Muscle of arm (tissue), 12 donors: ENCODE measurements around the gene FNTB. TPM values are rescaled to one million over a fixed set of nuclear protein-coding genes. Genes with fewer than 3 reads are reported as not detected.

ENCODE experiments used
- DNase-seq: peaks from one replicate; pipeline ENCODE4 v3.0.0-alpha.2; 2013
- polyA plus RNA-seq, 12 donors: library from polyadenylated mRNA; unstranded; fragments of 120-200 nt; gene quantifications; one replicate each; pipeline ENCODE4 v1.2.1, GENCODE V29; 2013; ENCODE audit not compliant: insufficient read length in 12 of 12

The FNTB gene
- polyA plus RNA-seq, 12 donors: 17.9 to 31.8 (median 22.3) TPM; not detected in 1

DNA sequence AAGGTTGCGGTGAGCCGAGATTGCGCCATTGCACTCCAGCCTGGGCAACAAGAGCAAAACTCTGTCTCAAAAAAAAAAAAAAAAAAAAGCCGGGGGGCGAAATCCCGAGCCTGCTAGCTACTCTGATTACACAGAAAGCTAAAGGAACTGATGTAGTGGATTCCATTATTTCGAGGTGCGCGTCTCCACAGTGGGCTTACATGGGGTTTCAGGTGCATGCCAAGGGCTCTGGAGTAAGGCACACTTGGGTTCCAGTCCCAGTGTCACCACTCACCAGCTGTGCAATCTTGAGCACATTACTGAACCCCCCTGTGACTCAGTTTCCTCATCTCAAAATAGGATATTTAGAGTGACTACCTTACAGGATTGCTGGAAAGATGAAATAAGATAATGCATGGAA is 12.9 kb upstream of the FNTB start:
- DNase-seq: no peak

DNA sequence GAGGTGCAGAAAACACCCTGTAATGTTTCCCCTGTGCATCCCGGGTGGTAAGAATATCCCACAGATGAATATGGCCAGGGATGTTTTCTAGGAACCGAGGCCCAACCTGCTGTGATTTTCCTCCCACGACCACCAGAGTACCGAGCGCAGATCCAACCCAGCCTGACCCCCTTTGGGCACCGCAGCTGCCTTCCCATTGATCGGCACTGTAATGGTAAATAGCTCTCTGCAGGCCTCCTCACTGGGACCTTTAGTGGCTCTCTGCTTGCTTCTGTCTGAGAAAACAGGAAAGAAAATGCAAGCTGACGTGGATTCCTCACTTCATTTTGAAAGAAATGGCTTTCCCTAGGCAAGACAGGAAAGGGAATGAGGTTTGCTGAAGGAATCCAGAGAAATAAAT is 12.1 kb upstream of the FNTB start:
- no peak for DNase-seq

DNA sequence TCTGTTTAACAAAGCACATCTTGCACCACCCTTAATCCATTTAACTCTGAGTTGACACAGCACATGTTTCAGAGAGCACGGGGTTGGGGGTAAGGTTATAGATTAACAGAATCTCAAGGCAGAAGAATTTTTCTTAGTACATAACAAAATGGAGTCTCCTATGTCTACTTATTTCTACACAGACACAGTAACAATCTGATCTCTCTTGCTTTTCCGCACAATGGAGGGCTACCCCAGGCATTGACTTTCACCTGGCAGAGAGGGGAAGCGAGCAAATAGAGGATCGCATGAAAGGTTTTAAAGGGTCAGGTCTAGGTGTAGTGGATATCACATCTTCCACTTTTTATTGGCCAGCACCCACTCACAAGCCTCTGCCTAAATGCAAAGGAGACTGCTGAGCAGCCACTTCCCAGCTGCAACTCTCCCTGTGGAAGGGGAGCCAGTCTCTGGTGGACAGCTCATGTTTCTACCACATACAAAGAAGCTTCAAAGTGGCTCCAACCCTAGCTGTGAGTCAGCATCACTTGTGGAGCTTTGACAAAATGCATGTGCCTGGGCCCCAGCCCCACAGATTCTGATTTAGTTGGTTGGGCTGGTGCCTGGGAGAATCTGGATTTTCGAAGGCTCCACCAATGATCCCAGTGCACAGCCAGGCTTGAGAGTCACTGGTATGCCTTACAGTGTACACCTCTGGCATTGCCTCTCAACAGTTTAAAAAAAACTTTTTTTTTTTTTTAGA is 7.2 kb upstream of the FNTB start:
- no peak for DNase-seq

GRCh38 chr14:64983439-64984310 is 3.0 kb upstream of the FNTB start:
- no peak for DNase-seq

- no peak for DNase-seq
Observed at GRCh38 chr14:64987438-64987767, 708 bp downstream of the FNTB start.

GRCh38 chr14:64990296-64990695 is 3.6 kb downstream of the FNTB start:
- DNase-seq: no peak

- no peak for DNase-seq
Observed at GRCh38 chr14:64990939-64991338, 4.2 kb downstream of the FNTB start.

DNA sequence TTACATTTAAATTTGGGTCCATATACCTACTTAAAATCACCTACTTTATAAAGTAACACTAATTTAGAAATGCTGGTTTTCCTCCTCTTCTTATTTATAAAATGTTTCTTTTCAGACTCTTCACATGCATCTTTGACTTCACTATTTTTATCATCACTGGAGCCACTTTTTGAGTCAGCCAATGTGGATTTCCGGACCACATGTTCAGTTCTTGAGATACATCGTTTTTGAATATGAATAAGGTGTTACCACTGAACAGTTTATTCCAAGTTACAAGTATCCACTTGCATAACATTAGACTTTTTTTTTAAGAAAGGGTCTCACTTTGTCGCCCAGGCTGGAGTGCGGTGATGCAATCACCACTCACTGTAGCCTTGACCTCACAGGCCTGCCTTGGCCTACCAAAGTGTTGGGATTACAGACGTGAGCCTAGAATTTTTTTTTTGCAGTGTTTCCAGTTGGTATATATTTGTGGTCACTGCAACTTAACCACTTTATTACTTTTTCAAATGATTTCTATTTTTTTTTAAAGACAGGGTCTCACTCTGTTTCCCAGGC is 5.7 kb downstream of the FNTB start:
- no peak for DNase-seq

- DNase-seq: no peak
Observed at GRCh38 chr14:64993266-64993930, 6.7 kb downstream of the FNTB start.

GRCh38 chr14:64994540-64994939 is 7.8 kb downstream of the FNTB start:
- DNase-seq: no peak

DNA sequence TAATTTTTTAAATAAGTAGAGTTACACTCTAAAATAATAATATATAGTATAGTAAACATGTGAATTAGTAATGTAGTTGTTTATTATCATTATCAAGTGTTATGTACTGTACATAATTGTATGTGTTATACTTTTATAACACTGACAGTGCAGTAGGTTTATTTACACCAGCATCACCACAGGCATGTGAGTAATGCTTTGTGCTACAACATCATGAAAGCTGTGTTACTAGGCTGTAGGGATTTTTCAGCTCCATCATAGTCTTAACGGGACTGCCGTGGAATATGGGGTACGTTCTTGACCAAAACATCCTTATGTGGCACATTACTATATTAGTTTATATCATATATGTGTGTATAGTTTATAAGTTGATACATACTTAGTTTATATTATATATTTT is 8.6 kb downstream of the FNTB start:
- no peak for DNase-seq

DNA sequence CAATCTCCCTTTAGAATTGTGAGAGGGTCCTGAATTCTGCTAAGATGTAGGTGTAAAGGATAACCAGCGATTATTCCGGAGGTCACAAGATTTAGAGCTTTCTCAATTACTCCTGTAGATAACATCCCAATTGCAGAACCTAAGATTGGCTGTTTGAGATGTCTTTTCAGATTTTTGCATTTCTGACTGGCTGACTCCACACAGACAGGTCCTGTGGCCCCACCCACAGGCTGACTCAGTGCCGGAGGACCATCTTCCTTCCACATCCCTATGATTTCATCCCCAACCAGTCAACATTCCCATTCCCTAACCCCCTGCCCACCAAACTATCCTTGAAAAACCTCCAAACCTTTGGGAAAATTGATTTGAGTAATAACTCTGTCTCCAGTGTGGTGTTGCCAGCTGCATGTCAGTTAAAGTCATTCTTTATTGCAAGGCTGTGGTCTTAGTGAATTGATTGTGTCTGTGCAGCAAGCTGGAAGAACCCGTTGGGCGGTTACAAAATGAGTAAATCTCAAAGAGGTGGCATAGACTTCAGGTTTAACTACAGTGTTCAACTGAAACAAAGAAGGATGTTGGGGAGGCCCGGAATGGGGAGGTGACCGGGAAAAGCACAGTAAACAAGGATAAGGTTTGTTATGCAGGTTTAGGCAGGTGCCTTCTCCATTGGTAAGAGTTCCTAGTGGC is 10.6 kb downstream of the FNTB start:
- DNase-seq: no peak

DNA sequence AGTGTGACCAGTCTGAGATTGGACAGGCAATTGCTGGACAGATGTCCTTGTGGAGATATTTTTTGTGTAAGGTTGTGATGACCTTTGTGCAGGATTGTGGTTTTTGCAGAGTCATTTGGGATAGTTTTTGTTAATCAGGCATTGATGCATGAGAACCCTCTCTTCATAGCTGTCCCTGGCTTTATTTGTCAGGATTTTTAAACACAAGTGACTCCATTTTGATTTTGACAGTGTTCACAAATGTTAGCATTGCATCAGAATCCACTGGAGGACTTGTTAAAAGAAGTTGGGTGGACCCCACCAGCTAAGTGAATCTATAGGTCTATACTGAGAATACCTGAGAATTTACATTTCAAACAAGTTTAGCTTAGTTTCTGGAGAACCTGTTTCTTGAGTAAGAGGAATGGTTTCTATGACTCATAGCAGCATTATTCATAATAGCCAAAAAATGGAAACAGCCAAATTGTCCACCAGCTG is 11.8 kb downstream of the FNTB start:
- DNase-seq: no peak

- no peak for DNase-seq
Observed at GRCh38 chr14:65000898-65001591, 14.3 kb downstream of the FNTB start.

GRCh38 chr14:65001723-65002122 is 15.0 kb downstream of the FNTB start:
- DNase-seq: no peak

DNA sequence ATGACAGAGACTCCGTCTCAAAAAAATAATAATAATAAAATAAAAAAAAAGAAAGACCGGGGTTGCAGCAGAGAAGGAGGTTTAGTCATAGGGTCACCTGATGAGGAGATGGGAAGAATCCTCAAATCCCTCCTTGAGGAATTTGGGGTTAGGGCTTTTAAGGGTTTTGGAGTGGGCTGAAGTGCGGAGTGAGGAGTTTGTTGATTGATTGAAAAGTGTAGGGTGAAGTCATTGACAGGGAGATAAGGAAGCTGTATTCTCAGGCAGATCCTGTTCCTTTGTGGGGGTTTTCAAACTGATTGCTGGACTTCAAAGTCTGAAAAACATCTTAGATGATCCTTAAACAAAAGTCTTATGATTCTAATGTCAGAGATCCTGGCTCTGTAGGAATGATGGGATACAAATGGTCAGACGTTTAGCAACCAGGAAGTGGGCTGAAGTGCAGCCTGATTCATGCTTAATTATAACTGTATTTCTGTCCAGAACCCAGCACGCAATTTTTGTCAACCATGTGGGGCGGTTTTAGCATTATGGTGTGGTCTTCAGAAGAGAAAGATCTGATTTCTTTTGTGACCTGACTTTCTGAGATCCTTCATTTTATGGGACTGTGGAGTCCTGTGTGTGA is 16.0 kb downstream of the FNTB start:
- no peak for DNase-seq

GRCh38 chr14:65003394-65003793 is 16.7 kb downstream of the FNTB start:
- DNase-seq: no peak

DNA sequence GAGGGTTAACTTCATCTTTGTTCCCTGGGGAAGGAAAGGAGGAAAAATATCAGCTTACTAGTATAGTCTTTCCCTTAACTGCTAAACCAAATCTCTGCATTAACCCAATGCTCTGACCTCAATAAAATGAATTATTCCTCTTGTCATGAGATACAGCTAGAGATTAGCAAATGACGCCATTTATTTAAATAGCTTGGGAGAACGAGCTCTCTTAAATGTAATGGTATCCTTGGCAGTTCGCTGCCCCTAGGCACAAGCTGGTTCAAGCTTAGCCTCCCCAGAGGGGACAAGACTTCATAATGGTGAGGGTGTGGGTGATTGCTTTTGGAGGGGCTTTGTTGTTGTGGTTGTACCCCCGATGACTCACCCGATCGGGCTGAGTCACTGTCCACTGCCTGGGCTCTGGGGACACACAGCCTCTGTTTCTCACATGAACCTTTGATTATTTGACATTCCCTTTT is 19.6 kb downstream of the FNTB start:
- no peak for DNase-seq

GRCh38 chr14:65007202-65007601 is 20.5 kb downstream of the FNTB start:
- no peak for DNase-seq

DNA sequence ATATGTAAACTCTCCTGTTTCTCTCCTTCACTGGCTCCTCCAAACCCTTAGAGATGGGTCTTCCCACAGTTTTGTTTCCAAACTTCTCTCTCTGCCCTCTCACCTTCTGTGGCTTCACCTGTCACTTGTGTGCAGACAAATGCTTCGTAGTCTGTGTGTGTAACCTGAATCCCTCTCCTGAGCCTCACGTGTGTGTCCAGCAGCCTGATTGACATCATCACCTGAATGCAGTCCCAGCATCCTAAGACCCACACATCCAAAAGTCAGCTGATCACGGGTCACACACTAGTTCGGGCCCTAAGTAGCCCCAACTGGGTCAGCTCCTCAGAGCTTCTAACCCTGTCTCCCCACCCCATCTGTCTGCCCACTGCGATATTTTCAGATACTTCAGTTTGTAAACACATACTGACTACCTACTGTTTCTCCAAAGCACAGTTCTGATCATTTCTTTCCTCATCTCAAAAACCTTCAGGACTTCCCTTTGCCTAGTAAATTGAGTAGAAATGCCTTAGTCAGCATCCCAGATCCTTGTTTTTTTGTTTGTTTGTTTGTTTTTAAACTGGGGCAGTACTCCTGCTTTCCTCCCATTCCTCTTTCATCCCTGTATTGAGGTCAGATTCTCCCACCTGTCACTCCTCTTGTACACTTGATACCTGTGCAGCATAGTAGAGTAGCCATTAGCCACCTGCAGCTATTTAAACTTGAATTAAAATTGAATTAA is 23.7 kb downstream of the FNTB start:
- DNase-seq: no peak
